Activated naive CD4-positive, alpha-beta T cell (primary cell): Measurements from ENCODE around the gene UGGT1.
"Not testable (repeated sequence)": the region's sequence is repeated elsewhere in the genome, so short reads cannot be mapped to it uniquely, and the experiment has no call there.

ENCODE experiments used
- DNase-seq, 4 experiments: peaks; one replicate each; lab custom pipeline; 2025; lab: John Stamatoyannopoulos, UW

UGGT1 gene

GRCh38 chr2:128115921-128116623, 25.1 kb downstream of the UGGT1 start:
- no peak for DNase-seq

DNA sequence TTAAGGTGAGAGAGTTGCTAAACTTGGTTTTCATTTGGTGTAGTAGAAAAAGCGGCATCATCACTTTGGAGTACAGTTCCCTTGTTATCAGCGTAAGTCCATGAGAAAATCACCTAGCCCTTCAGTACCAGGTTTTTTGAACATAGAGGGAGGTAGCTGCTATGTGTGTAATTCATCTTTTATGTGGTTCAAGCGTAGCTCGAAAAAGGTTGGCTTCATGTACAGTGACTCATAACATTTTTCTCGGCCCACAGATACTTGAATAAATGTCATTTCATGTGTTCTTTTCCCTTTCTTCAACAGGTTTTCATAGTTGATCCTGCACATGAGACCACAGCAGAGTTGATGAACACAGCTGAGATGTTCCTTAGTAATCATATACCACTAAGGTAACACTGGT, 43.6 kb downstream of the UGGT1 start:
- DNase-seq: no peak

GRCh38 chr2:128137094-128137616, 46.2 kb downstream of the UGGT1 start:
- DNase-seq: no peak

GRCh38 chr2:128139624-128140023, 48.6 kb downstream of the UGGT1 start:
- no peak for DNase-seq

DNA sequence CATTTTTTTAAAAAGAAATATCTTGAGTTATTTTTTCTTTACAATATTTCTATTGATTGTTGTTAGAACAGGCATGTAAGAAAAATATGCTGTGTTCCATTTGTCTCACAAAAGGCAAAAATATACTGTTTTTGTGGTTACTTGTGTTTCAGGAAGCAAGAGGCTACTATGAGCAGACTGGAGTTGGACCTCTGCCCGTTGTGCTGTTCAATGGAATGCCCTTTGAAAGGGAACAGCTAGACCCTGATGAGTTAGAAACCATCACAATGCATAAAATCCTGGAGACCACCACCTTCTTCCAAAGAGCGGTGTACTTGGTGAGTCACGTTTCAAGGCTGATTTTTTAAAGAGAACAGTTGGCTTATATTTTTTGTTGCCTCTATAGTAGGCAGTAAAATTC, 54.7 kb downstream of the UGGT1 start:
- DNase-seq: no peak

- DNase-seq: no peak
Measured at GRCh38 chr2:128153786-128154185, 62.8 kb downstream of the UGGT1 start.

GRCh38 chr2:128154225-128154624, 63.2 kb downstream of the UGGT1 start:
- no peak for DNase-seq

DNA sequence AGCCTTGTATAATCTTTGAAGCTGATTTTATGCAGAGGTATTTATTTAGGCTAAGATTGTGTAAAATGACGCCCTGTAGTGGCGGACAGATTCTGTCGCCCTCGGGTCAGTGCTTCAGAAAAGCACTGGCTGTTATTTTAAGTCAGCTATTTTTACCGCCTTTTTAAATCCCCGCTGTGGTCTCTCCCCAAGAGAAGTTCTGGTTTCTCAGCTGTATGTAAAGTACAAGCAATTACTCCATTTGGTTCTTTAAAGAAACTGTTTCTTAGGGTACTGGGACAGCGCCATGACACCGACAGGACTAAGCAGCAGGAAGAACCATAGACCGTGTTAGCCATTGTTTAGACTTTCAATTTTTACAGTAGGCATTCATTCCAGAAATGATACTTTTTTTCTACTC, 65.0 kb downstream of the UGGT1 start:
- no peak for DNase-seq

DNA sequence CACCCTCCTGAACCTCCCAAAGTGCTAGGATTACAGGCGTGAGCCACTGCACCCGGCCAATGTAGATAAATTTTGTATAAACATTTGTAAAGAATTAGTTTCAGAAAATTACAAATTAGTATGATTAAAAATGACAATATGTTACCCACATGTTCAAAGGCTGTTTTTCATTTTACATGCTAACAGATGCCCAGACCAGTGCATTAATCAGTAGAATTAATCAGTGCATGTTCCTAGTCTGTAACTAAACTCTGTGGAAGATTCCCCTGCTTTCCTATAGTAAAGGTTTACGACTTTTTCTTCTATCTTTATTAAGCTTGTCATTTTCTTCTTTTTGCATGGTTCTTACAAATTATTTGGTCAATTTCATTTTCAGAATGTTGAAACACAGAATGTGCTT, 65.8 kb downstream of the UGGT1 start:
- no peak for DNase-seq

- no peak for DNase-seq
Measured at GRCh38 chr2:128157644-128158043, 66.6 kb downstream of the UGGT1 start.

DNA sequence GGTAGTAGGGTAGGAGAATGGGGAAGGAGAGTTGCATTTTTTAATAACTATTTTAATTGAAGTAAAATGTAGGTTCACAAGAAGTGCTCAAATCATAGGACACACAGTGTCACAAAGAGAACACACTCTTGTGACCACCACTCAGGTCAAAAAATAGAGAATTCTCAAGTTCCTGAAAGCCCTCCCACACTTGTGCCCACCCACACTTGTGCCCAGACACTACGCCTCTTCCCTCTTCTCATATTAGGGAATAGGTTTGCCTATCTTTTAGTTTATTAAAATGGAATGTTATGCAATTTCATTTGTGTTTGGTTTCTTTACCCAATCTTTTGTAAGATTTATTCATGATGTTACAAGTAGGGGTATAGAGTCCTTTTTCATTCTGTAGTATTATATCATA, 67.2 kb downstream of the UGGT1 start:
- no peak for DNase-seq

DNA sequence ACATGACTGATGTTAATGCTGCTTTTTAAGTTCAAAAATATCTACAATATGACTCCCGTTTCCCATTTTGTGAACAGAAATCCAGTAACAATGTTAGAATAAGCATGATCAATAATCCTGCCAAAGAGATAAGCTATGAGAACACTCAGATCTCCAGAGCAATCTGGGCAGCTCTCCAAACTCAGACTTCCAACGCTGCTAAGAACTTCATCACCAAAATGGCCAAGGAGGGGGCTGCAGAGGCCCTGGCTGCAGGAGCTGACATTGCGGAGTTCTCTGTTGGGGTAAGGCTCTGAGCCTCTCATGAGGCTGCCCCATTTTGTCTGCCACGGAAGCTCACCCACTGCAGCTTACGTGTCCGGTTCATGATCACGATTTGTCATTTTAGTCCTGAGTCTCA, 68.4 kb downstream of the UGGT1 start:
- no peak for DNase-seq

- no peak for DNase-seq
Measured at GRCh38 chr2:128160616-128161275, 69.7 kb downstream of the UGGT1 start.

DNA sequence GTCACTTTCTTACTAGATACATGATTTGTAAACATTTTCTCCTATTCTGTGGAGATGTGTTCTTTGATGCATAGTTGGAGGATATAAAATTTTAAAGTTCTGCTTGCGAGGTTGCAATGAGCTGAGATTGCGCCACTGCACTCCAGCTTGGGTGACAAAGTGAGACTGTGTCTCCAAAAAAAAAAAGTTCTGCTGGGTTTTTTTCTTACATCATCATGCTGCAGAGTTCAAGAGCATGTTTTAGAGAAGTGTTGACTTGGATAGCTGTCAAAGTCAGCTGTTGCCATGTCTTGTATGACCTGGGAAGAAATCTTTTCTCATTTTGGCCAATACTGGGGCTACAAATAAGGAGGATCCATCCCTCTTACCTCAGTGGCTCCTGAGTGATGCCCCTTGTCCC, 71.3 kb downstream of the UGGT1 start:
- no peak for DNase-seq

GRCh38 chr2:128164311-128164710, 73.3 kb downstream of the UGGT1 start:
- no peak for DNase-seq

DNA sequence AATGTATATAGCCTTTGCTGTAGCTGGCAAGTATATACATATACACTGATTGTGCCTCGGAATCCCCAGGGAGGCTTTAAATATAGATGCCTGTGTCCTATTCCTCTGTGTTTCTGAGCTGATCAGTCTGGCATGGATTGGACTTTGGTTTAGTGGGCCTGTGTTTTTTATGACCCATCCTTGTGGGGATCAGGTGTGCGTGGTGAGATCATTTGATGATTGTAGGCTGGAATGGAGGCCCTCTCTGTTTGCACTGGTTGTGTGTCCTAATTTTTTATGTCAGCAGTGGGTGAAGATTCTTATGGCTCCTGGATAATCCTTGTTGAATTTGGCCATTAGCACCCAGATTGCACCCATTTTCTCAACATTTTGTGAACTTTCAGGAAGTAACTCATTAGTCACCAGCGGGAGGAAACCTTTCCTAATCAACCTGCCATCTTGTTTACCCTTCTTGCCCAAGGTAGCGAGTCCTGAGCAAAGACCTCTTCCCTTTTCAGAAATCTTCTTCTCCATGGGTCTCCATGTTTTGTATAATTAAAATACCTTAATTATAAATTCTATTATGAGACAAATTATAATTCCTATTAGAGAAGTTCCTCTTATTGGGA, 75.8 kb downstream of the UGGT1 start:
- no peak for DNase-seq

DNA sequence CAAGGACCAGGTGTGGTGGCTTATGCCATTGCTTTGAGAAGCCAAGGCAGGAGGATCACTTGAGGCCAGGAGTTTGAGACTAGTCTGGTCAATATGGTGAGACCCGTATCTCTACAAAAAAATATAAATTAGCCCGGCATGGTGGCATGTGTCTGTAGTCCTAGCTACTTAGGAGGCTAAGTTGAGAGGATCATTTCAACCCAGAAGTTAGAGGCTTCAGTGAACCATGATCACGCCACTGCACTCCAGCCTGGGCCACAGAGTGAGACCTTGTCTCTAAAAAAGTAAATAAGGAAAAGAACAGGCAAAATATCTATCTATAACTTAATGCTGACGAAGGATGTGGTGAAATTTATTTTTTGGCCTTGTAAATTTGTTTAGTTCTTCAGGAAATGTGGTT, 78.1 kb downstream of the UGGT1 start:
- DNase-seq: no peak

- no peak for DNase-seq
Measured at GRCh38 chr2:128169497-128169896, 78.5 kb downstream of the UGGT1 start.

DNA sequence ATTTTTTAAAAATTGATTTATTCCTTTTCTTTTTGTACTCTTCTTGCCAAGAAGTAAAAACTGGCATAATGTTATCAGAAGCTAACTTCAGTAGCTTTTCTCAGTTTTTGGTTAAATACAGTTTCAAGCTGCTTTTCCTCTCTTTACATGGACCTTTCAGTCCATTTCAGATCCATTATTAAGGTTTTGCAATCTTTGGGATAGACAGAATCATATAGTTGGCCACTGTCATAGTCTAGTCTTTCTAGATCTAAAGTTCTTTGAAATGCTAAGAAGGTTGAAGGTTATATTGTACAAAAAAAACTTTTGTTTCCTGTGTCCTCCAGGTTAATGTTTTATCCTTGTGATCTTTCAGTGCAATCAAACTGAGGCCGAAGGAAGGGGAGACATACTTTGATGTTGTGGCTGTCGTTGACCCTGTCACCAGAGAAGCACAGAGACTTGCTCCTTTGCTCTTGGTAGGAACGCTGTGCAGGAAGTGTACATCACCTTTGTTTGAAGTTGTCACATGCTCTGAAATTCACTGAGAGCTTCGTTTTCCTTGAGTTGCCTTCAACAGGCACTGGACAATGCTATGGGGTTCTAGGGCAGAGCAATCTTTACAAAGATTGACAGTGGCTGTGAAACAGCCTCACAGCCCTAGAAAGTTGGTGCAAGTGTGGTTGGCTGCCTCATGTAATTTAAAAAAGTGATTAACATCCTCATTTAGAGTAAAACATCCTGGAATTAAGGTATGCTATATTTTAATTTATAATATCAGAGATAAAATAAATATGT, 79.1 kb downstream of the UGGT1 start:
- no peak for DNase-seq

DNA sequence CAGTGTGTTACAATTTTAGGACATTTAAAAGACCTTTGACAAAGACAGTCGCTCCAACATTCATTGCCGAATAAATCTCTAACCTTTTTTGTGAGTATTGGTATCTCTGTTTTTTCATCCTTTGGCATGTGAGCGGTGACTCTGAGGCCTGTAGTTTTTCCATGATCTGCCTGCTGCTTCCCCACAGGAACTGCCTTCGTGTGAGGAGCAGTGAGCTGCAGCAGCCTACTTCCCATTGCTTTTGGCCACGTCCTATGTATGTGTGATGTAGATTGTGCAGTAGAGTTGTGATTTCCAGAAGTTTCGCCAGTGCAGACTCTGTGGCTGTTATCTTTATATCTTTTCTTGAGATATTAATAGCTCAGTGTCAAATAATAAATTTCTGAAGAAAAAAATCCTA, 79.8 kb downstream of the UGGT1 start:
- no peak for DNase-seq

DNA sequence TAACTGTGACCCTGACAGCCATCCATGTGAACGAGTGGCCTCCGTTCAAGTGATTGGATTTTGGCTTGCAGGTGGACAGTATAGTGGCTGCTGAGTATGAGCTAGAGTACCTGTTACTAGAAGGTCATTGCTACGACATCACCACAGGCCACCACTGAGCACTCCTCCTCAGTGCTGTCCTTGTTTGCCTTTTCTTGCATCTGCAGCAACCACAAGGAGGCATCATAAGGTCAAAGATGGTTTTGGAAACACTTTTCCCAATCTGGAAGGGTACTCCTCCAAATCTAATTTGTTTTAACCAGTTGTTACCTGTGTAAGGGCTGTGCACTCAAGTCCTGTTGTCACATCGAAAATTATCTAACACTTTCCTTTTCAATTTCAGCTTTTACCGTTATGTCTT, 81.2 kb downstream of the UGGT1 start:
- DNase-seq: no peak

DNA sequence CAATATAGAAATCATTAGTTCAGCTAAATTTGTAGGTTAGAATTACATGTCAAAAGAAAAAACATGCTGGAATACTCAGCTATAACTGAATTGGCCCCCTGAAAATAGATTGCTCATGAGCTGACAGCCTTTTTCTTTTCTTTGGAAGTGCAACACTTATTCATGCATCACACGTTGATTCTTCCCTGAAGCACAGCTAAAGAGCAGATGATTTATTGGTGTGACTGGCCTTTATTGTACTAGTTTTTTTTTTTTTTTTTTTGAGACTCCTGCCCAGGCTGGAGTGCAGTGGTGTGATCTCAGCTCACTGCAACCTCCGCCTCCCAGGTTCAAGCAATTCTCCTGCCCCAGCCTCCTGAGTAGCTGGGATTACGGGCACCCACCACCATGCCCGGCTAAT, 83.1 kb downstream of the UGGT1 start:
- DNase-seq: not testable (repeated sequence)

- DNase-seq: no peak
Measured at GRCh38 chr2:128177315-128177714, 86.3 kb downstream of the UGGT1 start.
